GM19468 (cell line): ENCODE measurements around the gene B3GNT7.
"Not testable (repeated sequence)": the region's sequence is repeated elsewhere in the genome, so short reads cannot be mapped to it uniquely, and the experiment has no call there.

Source experiments
- ATAC-seq: cut with Tn5 transposase; IDR thresholded peaks from one replicate; pipeline ENCODE4 v1.9.1; 2021; ENCODE audit warnings: mild to moderate bottlenecking, moderate library complexity, moderate number of reproducible peaks; ENCODE audit not compliant: unreplicated experiment; ENCODE audit errors: extremely low read depth

B3GNT7 gene

GRCh38 chr2:231399046-231399852 lies 3.7 kb downstream of the B3GNT7 start:
- no peak for ATAC-seq

DNA sequence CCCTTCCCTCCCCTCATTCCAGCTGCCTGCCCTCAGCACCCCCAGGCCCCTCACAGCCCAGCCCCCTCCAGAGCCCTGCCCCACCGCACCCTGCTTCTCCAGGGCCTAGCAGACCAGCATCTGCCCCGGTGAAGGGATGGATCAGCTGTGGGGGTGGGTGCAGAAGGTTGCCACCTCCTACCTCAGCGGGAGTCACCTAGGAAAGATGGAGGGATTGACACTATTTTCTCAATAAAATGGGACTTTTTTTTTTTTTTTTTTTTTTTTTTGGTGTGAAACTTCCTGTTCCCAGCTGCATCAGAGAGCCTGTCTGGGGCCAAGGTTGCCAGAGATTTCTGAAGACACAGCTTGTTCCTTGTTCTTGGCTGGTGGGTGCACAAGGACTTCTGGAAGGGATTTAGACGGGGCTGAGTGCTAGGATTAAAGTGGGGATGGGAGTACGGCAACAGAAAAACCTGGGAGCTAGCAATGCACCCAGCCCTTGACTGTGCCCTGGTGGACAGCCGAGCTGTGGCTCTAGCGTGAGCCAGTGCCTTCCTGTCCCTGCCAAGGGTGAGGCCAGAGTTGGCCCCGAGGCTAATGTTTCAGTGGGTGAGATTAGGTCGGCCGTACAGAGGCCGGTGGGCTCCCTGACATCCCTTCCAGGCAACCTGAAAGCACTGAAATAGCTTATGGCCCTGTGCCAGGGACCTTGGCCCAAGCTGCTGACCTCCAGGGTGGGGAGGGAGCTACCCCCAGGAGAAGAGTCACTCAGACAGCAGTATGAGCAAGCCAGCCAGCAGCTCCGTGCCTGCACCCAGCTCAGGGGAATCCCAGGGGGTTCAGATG lies 4.6 kb downstream of the B3GNT7 start:
- no peak for ATAC-seq

DNA sequence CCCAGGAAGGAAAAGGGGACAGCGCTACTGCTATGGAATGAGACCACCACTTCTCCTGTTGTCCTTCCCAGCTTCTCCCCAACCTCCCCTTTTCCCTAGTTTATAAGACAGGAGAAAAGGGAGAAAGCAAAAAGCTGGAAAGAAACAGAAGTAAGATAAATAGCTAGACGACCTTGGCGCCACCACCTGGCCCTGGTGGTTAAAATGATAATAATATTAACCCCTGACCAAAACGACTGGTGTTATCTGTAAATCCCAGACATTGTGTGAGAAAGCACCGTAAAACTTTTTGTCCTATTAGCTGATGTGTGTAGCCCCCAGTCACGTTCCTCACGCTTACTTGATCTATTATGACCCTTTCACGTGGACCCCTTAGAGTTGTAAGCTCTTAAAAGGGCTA lies 5.2 kb downstream of the B3GNT7 start:
- not testable (repeated sequence) for ATAC-seq

GRCh38 chr2:231401101-231401500 lies 5.6 kb downstream of the B3GNT7 start:
- ATAC-seq = not testable (repeated sequence)

- not testable (repeated sequence) for ATAC-seq
These were observed 8.1 kb downstream of the B3GNT7 start for GRCh38 chr2:231403421-231404182.

GRCh38 chr2:231404183-231404578 lies 8.7 kb downstream of the B3GNT7 start:
- ATAC-seq = not testable (repeated sequence)

- ATAC-seq = not testable (repeated sequence)
These were observed 10.3 kb downstream of the B3GNT7 start for GRCh38 chr2:231405601-231406367.

DNA sequence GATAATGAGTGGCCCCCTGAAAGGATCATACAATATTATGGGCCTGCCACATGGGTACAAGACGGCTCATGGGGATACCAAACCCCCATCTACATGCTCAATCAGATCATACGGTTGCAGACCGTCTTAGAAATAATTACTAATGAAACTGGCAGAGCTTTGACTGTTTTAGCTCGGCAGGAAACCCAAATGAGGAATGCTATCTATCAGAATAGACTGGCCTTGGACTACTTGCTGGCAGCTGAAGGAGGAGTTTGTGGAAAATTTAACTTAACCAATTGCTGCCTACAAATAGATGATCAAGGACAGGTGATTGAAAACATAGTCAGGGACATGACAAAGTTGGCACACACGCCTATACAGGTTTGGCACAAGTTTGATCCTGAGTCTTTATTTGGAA lies 12.2 kb downstream of the B3GNT7 start:
- not testable (repeated sequence) for ATAC-seq

GRCh38 chr2:231408304-231408703 lies 12.8 kb downstream of the B3GNT7 start:
- not testable (repeated sequence) for ATAC-seq

GRCh38 chr2:231409776-231410175 lies 14.3 kb downstream of the B3GNT7 start:
- no peak for ATAC-seq

- ATAC-seq = no peak
These were observed 14.9 kb downstream of the B3GNT7 start for GRCh38 chr2:231410293-231411004.

DNA sequence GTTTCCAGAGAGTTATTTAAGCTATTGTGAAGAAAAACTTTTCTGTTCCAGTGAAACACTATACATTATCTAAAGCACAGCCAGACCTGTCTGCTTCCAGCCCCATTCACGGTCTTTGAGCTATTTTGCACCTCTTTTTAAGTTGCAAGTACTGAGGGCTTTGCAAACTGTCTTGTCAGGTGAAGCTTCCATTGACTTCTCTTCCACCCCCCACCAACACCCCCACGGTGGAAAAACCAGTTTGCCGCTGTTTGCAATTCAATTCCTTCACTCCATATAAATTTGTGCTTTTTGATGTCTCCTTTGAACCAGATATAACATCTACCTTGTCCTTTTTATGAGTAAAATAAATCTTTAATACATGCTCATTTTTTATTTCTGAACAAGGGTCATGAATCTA lies 15.7 kb downstream of the B3GNT7 start:
- ATAC-seq = no peak

DNA sequence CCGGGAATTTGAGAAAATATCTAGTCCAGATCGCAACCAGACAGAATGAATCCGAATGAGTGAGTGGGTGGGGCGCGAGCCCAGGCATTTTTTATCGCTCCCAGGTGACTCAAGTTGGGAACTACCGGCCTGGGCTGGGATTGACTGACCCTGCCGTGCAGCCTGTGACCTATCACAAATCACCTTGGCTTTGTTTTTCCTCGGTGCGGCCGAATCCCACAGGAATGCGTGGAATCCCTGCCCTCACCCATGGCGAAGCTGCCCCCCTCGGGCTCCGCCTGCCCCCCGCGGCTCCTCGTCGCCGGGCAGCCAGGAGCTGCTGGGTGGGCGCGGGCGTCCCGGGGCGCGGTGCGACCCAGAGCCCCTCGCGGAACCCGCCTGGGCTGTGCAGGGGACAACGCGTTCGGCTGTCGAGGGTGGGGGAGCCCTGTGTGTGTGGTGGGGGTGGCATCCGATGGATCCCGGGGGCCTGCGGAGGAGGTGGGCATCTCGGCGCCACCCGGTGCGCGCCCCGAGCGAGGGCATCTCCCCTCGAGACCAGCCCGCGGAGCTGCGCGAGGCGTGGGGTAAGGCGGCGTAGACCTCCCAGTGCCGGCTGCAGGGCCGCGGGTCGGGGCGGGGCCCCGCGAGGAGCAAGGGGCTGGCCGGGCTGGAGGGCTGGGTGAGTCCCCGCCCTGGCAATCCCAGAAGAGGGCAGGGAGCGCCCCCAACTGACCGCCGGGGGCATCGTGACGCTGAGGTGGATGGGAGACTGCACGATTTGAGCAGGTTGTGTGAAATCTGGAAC lies 16.5 kb downstream of the B3GNT7 start:
- ATAC-seq = peak; percentile 95

DNA sequence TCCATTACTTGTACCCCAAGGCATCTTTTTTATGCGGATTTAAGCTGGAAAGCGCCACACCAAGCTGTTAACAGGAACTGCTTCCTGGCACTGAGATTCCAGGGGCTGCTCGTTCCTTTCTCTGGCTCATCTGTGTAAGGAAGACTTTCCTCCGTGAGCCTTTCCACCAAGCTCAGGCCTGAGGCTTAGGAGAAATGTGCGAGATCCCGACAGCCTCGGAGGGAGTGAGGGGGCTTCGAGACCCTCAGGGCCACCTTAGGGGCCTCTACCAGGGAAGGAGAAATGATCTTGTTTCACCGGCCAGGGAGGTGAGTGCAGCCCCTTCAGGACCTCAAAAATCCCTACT lies 17.1 kb downstream of the B3GNT7 start:
- no peak for ATAC-seq

DNA sequence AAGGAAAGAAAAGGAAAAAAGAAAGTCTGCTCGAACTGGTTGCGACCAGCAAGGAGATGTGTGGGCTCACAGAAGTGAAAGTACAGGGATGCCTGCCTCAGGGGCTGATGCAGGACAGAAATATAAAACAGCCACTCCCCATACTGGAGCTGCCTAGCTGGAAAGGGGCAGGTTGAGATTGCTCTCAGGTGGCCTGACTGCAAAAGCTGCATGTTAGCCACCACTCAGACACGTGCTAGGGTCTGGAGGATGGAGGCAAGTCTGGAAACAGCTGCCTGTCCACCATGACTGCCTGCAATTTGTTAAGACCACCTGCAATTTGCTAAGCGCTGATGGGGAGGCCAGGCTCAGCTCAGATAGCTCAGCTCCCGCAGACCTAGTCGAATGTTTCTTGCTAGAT lies 17.9 kb downstream of the B3GNT7 start:
- no peak for ATAC-seq

DNA sequence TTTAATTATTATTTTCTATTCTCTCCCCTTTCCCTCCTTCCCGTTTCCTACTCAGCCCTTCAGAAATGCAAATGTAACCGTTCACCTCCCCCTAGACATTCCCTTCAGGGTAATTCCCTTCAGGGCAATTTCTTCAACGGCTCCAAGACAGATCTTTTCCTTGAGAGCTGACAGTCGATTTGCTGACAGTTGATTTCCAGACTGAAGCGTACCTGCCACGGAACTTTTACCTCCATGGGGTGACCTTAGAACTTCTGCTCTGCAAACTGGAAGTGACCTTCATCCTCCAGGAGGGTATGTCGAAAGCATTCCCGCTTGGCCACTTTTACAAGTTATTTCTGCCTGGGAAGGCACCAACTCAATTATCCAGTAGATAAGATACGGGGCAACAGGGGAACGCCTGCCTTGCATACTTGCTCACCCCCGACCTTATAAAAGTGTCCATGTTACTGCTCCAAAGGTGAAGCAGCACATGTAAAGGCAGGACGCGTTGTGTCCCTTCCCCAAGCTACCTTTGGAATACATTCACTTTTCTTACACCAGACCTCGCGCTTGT lies 18.5 kb downstream of the B3GNT7 start:
- no peak for ATAC-seq

DNA sequence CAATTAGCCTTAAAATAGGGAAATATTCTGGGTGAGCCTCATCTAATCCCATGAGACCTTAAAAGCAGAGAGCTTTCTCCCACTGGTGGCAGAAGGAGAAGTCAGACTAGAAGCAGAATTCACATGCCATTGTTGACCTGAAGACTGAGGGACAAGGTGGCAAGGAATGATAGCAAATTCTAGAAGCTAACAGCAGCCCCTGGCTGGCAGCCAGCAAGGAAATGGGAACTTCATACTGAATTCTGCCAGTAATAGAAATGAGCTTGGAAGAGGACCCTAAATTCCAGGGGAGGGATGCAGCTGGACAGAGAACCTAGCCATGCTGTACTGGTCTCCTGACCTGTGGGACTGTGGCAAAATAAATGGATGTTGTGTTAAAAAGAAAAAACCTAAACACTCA lies 19.5 kb downstream of the B3GNT7 start:
- ATAC-seq = no peak
